ENCODE data around the gene CEP41. TPM values are rescaled to one million over a fixed set of nuclear protein-coding genes. Genes with fewer than 3 reads are reported as not detected.

CEP41 gene
- total RNA-seq, 1 donor from 2014 or later: 4.2 TPM

DNA sequence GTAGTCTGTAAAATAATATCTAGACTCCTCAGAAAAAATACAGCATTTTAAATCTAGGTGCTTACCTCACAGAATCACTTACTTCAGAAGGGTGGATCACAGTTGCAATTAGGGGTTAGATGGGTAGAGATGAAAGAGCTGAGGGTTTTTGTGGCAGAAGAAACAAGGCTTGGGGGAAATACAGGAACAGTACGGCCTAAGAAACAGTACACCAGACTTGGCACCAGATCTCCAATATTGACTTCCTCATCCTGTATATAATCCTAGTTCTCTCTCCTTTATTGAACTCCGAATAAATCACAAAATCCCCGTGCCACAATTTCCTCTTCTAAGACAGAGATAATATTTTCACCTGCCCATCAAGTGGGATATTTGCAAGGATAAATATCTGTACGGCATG lies 14.3 kb downstream of the CEP41 start:
- ATAC-seq (ENCODE audit: poor library complexity): no peak
- no peak for DNase-seq
- intact Hi-C loops (cut with DNase I): no loop called here

DNA sequence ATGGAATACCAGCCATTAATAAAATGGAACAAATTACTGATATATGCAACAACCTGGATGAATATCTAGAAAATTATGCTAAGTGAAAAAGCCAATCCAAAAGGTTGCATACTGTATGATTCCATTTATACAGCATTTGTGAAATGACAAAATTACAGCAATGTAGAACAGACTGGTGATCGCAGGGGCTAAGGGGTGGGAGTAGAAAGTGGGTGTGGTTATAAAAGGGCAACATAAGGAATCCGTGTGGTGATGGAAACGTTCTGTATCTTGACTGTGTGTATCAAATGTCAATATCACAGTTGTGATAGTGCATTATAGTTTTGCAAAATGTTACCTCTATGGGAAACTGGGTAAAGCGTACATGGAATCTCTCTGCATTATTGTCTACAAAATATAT lies 15.0 kb downstream of the CEP41 start:
- ATAC-seq (ENCODE audit: poor library complexity): no peak
- DNase-seq: no peak
- intact Hi-C loops (cut with DNase I): no loop called here

DNA sequence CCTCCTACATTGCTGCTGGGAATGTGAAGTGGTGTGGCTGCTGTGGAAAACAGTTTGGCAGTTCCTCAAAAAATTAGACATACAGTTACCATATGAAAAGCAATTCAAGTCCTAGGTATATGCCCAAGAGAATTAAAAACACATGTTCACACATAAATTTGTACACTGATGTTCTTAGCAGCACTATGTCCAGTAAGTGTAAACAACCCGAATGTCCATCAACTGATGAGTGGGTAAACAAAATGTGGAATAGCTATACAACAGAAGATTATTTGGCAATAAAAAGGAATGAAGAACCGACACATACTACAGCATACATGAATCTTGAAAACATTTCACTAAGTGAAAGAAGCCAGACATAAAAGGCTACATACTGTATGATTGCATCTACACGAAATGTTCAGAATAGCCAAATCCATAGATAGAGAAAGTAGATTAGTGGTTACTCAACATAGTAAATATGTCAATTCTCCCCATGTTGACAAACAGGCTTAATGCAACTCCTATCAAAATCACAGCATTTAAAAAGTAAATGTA lies 17.2 kb downstream of the CEP41 start:
- ATAC-seq (ENCODE audit: poor library complexity): no peak
- DNase-seq: no peak
- intact Hi-C loops (cut with DNase I): no loop called here

DNA sequence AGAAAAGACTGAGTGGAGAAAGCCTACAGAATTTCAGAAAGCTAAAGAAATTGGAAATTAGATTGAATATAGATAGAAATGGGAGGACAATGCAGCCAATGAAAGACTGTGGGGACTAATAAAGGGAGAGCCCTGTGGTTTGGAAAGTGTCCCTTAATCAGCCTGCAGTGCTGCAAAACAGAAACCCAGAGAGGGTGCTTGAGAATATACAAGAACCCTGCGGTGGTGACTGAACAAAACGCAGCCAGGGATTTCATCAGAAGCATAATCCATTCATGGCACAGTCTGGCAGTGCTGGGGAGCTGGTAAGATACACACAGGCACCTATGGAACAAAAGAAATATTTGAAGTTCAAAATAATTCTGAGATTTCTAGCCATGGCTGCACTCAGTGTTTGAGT lies 19.1 kb downstream of the CEP41 start:
- ATAC-seq (ENCODE audit: poor library complexity): no peak
- no peak for DNase-seq
- intact Hi-C loops (cut with DNase I): no loop called here

DNA sequence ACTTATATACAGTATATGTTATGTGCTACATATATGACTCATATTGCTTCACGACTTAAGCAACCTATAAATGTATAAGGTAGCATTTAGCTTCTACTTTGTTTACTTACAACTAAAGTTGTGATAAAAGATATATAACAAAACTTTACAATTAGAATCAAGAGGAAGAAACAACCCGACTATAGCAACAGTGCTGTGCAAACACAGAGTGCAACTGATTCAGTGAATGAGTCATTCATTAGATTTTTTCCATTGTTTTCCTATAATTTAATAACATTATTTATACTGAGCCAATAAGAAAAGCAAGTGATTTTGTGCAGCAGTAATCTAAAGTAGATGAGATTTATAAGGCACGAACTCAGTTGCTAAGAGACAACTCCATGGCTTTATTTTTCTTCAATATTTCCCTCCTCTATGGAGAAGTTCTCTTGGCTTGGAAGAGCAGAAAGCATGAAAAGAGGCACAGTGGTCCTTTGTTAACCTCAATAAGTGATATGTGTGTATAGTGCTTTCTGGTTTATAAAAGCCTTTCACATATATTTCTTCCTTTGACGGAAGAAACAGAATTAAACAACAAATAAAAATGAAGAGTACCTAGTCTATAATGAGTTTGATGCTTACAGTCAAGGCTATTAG lies 19.8 kb downstream of the CEP41 start:
- DNase-seq: no peak
- no peak for ATAC-seq (ENCODE audit: poor library complexity)
- intact Hi-C loops (cut with DNase I): no loop called here

DNA sequence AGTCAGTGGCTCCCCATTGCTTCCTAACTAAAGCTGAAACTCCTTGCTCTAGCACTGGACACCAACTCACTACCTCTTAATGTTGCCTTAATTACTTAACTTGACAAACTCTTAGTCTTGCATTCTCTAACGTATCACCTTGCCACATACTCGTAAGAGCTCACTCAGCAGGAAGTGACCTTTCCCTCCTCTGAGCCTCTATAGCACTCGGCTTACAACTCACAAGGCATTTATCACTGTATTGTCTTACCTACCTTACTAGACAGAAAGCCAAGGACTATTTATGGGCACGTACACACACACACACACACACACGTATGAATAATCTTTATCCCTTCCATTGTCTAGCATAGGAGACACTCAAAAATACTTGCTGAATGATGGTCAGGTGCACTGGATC lies 21.2 kb downstream of the CEP41 start:
- DNase-seq (no peak), ATAC-seq (ENCODE audit: poor library complexity) (no peak)
- intact Hi-C loops (cut with DNase I): no loop called here

DNA sequence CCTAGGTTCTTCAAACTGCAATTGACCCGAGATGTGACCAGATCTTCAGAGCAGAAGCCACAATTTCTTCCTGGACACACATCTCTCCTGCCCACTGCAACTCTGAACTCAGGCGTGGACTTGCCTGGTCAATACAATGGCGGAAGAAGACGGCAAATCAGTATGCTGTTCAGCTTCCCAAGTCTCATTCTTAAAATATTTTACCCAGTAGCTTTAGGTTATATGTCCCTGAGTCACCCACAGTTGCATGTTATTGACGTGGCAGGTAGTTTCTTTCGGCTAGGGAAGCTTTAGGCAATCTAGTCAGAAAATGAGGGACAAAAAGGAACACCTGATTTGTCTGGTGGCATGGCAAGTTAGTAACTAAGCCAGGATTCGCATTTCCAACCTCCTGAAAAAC lies 22.5 kb downstream of the CEP41 start:
- DNase-seq: no peak
- no peak for ATAC-seq (ENCODE audit: poor library complexity)
- intact Hi-C loops (cut with DNase I): no loop called here

DNA sequence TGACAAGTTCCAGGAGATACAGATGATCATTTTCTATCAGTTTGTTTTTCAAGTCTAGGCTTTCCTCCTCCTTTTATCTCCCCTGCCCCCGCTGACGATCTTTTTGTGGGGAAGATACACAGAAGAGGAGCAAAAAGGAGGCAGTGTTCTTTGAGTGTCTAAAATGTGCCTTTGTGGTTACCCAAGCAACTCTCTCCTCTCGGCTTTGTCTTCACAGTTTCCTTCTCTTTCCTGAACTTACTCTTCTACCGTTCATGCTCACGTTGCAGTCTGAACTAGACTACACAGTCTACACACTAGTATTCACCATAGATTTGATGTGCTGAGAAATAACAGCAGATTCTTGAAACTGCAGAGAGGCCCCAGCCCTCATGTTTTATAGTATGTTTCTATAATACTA lies 23.6 kb downstream of the CEP41 start:
- ATAC-seq (ENCODE audit: poor library complexity) (no peak), DNase-seq (no peak)
- intact Hi-C loops (cut with DNase I): no loop called here

DNA sequence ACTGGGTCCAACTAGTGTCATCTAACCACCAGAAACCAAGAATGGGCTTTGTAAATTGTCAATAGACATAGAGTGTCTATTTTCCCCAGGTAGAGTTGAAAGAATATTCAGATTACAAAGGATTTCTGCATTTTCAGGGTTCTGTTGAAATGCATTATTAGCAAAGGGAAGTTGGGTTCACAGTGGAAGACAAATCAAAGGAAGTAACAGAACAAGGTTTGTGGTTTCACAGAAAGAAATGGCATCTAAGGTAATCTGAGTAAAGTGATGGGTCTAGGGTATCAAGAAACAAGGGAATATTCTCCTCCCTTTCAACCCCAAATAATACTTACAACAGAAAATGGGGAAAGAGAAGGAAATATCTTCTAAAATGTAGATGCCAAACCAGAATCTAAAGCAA lies 25.8 kb downstream of the CEP41 start:
- ATAC-seq (ENCODE audit: poor library complexity) (no peak), DNase-seq (no peak)
- intact Hi-C loops (cut with DNase I): no loop called here

DNA sequence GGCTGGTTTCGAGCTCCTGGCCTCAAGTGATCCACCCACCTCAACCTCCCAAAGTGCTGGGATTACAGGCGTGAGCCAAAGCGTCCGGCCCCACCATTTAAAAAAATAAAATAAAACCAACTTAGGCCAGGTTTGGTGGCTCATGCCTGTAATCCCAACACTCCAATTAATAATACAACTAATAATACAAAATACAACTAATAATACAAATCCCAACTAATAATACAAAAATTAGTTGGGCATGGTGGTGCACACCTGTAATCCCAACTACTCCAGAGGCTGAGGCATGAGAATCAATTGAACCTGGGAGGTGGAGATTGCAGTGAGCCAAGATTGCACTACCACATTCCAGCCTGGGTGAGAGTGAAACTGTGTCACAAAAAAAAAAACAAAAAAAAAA lies 27.6 kb downstream of the CEP41 start:
- no peak for ATAC-seq (ENCODE audit: poor library complexity)
- no peak for DNase-seq
- intact Hi-C loops (cut with DNase I): no loop called here

DNA sequence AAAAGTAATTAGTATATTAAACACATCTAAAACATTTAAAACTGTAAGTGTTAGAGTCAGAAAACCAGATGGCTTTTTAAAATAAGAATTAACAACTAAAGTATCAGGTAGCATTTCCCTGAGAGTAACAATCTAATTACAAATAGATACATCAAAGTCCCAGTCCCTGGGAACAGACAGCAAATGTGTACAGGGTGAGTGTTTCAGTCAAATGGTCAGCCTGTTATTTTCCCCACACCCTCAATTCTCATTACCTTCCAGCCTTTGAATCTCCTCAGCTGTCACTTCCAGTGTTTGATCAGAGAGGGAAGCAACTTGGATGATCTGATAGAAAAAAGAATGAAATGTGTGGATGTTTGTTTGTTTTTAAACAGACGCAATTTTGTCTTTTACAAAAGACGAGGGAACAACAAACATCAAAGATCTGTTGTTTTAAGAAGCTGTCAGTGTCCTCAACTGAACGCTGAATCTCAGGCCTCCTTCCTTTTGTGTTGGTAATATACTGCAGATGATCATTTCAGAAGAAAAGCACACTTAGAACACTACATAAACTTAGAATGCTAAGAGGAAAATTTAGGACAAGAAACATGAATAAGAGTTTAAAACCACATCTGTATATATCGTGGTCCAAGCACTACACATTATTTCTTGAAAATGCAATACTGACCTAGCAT lies 29.8 kb downstream of the CEP41 start:
- ATAC-seq (ENCODE audit: poor library complexity) (no peak), DNase-seq (no peak)
- intact Hi-C loops (cut with DNase I): no loop called here

DNA sequence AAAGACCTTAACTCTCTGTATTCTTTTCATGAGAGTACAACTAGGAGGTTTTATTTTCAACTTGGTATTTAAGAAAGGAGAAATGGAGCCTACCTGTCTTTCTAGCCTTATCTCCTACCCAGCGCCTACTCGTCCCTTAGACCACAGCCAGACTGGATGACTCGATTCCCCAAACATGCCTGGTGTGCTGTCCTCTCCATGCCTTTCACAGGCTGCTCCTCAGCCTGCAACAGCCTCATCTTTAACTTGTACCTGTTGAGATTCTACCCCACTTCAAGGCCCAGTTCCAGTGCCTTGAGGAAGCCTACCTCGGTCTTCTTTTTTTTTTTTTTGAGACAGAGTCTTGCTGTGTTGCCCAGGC lies 31.1 kb downstream of the CEP41 start:
- intact Hi-C loops (cut with DNase I): no loop called here
- DNase-seq: no peak
- no peak for ATAC-seq (ENCODE audit: poor library complexity)

DNA sequence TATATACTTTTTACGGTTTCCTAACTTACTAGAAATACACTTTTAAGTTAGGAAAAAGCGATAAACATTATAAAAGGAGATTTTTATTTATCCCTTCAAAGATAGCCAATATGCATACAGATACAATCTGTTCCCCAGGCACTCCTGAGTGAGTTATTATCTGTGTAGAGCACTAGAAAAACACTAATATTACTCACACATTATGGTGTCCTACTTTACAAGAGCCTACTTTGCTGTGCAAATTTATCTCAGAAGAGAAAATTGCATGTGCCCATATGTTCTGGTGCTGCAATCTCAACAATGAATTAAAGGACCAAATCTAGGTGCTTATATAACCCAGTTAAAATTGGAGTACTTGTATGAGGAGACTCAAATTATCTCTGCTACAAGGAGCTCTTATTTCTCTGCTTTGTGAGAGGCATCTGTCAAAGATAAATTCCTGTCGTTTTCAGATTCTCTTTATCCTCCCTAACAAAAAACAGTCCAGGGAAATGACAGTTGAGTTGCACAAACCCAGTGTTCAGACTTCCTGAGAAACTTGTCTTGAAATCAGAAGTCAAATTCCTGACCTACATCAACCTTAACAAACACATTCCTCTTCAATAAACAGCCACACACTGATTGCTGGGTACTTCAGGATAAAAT lies 31.6 kb downstream of the CEP41 start:
- ATAC-seq (ENCODE audit: poor library complexity) (no peak), DNase-seq (no peak)
- intact Hi-C loops (cut with DNase I): no loop called here

DNA sequence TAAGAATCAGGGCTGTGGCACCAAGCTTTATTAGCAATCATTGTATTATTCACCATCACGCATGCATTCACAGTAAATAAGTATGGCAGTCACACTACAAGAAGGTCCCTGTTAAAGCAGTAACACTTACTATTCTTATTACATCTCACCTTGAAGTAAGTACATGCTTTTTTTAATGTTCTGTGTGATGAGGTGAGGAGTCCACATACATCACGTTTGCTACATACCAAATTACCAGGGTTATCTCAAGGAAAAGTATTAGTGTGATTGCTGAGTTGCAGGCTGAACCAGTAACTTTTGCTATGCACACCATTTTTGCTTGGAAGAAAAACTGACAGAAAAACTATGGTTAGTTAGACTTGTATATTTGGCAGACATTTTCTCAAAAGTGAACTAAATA lies 35.8 kb downstream of the CEP41 start:
- intact Hi-C loops (cut with DNase I): no loop called here
- no peak for DNase-seq
- ATAC-seq (ENCODE audit: poor library complexity): no peak

DNA sequence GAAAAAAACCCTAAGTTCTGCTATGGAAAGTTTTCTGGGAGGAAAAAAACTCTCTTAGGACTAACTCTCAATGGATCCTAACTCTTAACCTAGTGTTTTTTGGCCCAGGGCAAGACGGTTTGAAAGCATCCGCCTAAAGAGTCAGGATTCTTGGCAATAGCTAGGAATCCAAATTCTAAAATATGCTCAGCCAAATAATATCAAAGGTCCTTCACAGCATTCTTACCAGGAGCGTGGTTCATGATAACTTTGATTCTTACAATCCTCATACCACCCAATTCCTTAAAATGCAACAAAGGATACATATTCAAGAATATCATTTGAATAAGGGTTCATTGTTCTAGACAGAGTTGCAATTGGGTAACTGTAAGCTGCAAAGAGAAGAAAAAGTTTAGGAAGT lies 39.2 kb downstream of the CEP41 start:
- intact Hi-C loops (cut with DNase I): no loop called here
- ATAC-seq (ENCODE audit: poor library complexity) (no peak), DNase-seq (no peak)

DNA sequence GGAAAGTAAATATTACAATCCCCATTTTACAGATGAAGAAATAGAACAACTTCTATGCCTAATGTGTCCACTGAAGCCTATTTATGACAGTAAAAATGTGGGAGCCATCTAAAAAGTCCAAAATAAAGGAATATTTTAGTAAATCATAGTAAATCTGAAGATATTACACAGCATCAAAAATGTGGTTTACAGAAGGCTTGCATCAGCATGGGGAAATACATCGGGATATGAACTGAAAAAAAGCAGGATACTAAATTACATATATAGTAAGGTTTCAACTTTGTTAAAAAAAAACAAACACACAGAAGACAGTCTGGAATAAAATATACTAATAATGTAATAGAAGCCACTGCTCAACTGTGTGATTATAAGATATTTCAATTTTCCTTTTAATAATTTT lies 39.7 kb downstream of the CEP41 start:
- DNase-seq (no peak), ATAC-seq (ENCODE audit: poor library complexity) (no peak)
- intact Hi-C loops (cut with DNase I): no loop called here

DNA sequence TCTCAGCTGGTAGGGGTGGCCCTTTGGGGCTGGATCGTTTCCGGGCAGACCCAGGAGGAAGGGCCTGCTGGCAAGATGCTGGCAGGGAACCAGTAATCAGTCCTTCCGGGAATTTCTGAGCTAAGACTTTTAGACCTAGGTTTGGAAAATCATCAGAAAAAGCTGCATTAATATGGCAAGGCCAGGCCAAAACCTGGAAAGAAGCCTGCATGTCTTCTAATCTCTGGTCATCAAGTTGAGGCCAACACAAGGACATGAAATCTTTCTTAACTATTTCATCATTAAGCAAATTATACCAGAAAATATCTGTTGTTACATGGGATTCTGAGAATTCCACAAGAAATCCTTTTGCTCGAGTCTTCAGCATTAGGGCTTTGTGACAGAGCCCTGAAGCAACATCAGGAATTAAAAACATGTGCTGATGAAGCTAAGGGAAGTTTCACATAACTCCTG lies 40.7 kb downstream of the CEP41 start:
- ATAC-seq (ENCODE audit: poor library complexity) (no peak), DNase-seq (no peak)
- intact Hi-C loops (cut with DNase I): no loop called here

DNA sequence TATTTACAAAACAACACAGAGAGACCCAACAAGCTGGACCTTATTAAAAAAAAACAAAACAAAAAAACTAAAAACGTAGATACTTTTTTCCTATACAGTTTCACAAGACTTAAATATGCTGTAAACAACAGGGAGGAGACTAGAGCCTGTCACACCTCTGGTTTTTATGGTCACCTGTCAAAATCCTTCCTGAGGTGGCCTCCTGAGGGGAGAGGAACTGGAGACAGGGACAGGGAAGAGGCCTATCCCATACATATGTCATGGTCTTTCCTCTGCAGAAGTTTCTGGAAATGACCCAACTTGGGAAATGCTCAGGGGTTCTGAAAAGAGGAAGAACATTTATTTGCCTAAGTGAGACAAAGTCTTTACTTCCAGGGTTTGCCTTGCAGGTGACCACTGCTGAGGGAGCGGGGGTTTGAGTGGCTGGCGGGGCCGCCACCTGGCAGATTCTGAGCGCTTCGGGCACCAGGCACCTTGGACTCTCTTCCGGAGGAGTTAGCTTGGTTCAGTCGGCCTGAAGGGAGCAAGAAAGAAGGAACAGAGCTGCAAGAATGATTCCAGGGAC lies 42.2 kb downstream of the CEP41 start:
- DNase-seq (no peak), ATAC-seq (ENCODE audit: poor library complexity) (no peak)
- intact Hi-C loops (cut with DNase I): no loop called here

DNA sequence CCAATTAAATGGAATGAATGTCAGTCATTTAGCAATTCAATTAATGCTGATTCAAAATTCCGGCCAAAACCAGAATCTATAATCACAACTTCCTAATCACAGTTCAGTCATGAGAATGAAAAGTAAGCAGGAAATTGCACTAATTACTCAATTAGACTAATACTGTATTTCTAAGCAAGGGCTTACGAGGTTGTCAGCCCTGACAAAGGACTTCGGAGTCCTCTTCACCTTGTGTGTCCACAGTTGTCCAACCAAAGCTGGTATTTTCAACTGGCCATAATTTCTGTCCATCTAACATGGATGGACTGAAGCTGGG lies 43.1 kb downstream of the CEP41 start:
- intact Hi-C loops (cut with DNase I): no loop called here
- no peak for DNase-seq
- ATAC-seq (ENCODE audit: poor library complexity): no peak

All from Right ventricle myocardium superior (tissue), 1 donor.